ENCODE data around the gene NRN1. TPM values are rescaled to one million over a fixed set of nuclear protein-coding genes. Genes with fewer than 3 reads are reported as not detected.

NRN1 gene
- total and polyA plus RNA-seq, 10 of the 15 experiments (the other 5 are each of a cell fraction or from before 2014, with no cell fraction given), result 0.13 to 22.6 (median 0.23) TPM; not detected in 1

DNA sequence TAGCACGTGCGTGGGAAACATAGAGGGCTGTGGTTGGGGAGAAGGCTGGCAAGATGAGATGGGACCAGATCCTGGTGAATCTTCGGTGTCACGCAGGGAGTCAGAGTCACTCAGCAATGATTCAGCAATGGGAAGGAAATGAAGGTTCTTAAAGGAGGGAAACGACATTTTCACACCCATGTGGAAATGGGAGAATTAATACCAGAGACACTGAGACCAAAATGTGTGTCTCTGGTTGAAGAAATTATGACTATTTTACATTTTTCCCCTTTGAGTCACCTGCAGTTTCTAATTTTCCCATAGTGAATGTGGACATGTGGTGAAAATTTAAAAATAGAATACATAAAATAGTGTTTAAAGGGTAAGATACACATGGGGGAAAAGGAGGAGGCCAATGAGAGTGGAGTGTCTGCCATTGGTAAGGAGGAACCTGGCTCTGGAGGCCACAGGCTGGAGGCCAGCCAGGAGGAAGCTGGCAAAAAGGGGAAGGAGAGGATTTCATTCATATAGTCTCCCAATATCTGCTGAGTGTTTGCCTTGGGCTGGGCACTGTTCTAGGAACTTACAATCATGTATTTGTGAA is 17.5 kb downstream of the NRN1 start (continued):
- no peak for TF ChIP-seq ZBTB11 (CRISPR knock-in tag; IDR thresholded peaks at IDR 0.05)
- TF ChIP-seq CBFB (IDR thresholded peaks at IDR 0.05; ENCODE audit: low read depth), result no peak
- TF ChIP-seq PAX5 (IDR thresholded peaks at IDR 0.05; ENCODE audit: borderline replicate concordance, low read depth, low read length), result no peak
- no peak for TF ChIP-seq ETV6 (conservative IDR thresholded peaks at IDR 0.05 in 1 of 2, IDR thresholded peaks at IDR 0.05 in 1 of 2; ENCODE audit: borderline replicate concordance in 1 of 2, low read depth in 1 of 2)

- ATAC-seq, result no peak; the same call in 2 of the 3 replicates
- POLR2A ChIA-PET, result no interaction called here
- TF ChIP-seq MXI1 (IDR thresholded peaks at IDR 0.05; ENCODE audit: low read depth, low read length) (no peak), ATF7 (IDR thresholded peaks at IDR 0.05; ENCODE audit: low read depth) (no peak), CBX5 (IDR thresholded peaks at IDR 0.05; ENCODE audit: low read depth) (no peak), ESRRA (IDR thresholded peaks at IDR 0.05; ENCODE audit: low read length) (no peak), CEBPB (IDR thresholded peaks at IDR 0.05; ENCODE audit: borderline replicate concordance in 1 of 2, low read depth in 2 of 2, low read length in 2 of 2) (no peak), CREM (IDR thresholded peaks at IDR 0.05; ENCODE audit: low read depth) (no peak), BCL11A (IDR thresholded peaks at IDR 0.05; ENCODE audit: low read depth, low read length) (no peak), POLR2AphosphoS2 (IDR thresholded peaks at IDR 0.05; ENCODE audit: low read depth, low read length) (no peak), TCF12 (IDR thresholded peaks at IDR 0.05; ENCODE audit: low read depth, low read length) (no peak), CHD2 (IDR thresholded peaks at IDR 0.05; ENCODE audit: borderline replicate concordance, low read depth, low read length) (no peak), DPF2 (IDR thresholded peaks at IDR 0.05) (no peak), YBX1 (IDR thresholded peaks at IDR 0.05) (no peak)
- TF ChIP-seq, protein P1, sequence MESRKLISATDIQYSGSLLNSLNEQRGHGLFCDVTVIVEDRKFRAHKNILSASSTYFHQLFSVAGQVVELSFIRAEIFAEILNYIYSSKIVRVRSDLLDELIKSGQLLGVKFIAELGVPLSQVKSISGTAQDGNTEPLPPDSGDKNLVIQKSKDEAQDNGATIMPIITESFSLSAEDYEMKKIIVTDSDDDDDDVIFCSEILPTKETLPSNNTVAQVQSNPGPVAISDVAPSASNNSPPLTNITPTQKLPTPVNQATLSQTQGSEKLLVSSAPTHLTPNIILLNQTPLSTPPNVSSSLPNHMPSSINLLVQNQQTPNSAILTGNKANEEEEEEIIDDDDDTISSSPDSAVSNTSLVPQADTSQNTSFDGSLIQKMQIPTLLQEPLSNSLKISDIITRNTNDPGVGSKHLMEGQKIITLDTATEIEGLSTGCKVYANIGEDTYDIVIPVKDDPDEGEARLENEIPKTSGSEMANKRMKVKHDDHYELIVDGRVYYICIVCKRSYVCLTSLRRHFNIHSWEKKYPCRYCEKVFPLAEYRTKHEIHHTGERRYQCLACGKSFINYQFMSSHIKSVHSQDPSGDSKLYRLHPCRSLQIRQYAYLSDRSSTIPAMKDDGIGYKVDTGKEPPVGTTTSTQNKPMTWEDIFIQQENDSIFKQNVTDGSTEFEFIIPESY (IDR thresholded peaks at IDR 0.05), result no peak
These were observed 19.9 kb downstream of the NRN1 start for GRCh38 chr6:5986861-5987260.

More at GRCh38 chr6:5986861-5987260, 19.9 kb downstream of the NRN1 start:
- Histone ChIP-seq H4K20me1 (ENCODE audit: control insufficient read depth, insufficient read depth) (no peaks in the 10 kb centered on the region), H3K9ac (ENCODE audit: control insufficient read depth, insufficient read depth, low read length) (no peak overlapping the region), H3K4me3 (no peak overlapping the region), H3K27me3 (replicated peaks in 1 of 2; ENCODE audit: control insufficient read depth in 2 of 2, insufficient read depth in 2 of 2, low read length in 1 of 2) (no peaks in the 10 kb centered on the region; a peak in 1 of 4 replicates), H3K36me3 (ENCODE audit: control insufficient read depth in 2 of 2, insufficient read depth in 2 of 2, low read length in 1 of 2) (no peaks in the 10 kb centered on the region), H3K79me2 (ENCODE audit: control insufficient read depth, insufficient read depth, low read length) (no peaks in the 10 kb centered on the region), H2AFZ (ENCODE audit: control insufficient read depth, low read depth, low read length) (no peak overlapping the region), H3K9me3 (replicated peaks; ENCODE audit: control insufficient read depth, insufficient read depth, low read length) (no peaks in the 10 kb centered on the region), H3K4me1 (ENCODE audit: control insufficient read depth, insufficient read depth, low read length) (no peaks in the 10 kb centered on the region), H3K27ac (ENCODE audit: control insufficient read depth, insufficient read depth) (no peak overlapping the region), H3K4me2 (ENCODE audit: control insufficient read depth, insufficient read depth) (no peak overlapping the region)
- RAD21 ChIA-PET (ENCODE audit: unreplicated experiment), result no interaction called here
- BruUV-seq (replicated peaks), result no TSS peak
- 3% methylated on average over 2 of the region's 2 CpGs for WGBS (ENCODE audit: insufficient coverage, insufficient replicate concordance, low lambda C conversion rate, missing lambda C conversion rate)
- SMC1A ChIA-PET (ENCODE audit: uncharacterized antibody, unreplicated experiment), result interaction anchor here (1.4 to 1.6 kb wide), 2 partner anchors 11 to 12 kb away, joined by 3 to 4 read pairs; no protein-coding TSS in a partner anchor
- in situ Hi-C loops (cut with MboI) (no loop called here), intact Hi-C loops (cut with micrococcal nuclease; ENCODE audit: unreplicated experiment) (no loop called here)
- FAIRE-seq (no peak), DNase-seq (ENCODE audit: low read depth, low spot score) (no peak)
- CTCF ChIA-PET, result no interaction called here
